GM19324 (cell line): ENCODE data around the gene PEDS1.
"Not testable (repeated sequence)": the region's sequence is repeated elsewhere in the genome, so short reads cannot be mapped to it uniquely, and the experiment has no call there.

Experiments
- ATAC-seq: cut with Tn5 transposase; IDR thresholded peaks from one replicate; pipeline ENCODE4 v1.9.1; 2021; ENCODE audit warnings: mild to moderate bottlenecking, moderate library complexity; ENCODE audit not compliant: unreplicated experiment, low FRiP score

The PEDS1 gene

GRCh38 chr20:50138120-50138478 is 15.4 kb downstream of the PEDS1 start:
- no peak for ATAC-seq

- ATAC-seq: not testable (repeated sequence)
Observed at GRCh38 chr20:50137702-50138101, 15.8 kb downstream of the PEDS1 start.

- no peak for ATAC-seq
Observed at GRCh38 chr20:50136822-50137599, 16.5 kb downstream of the PEDS1 start.

GRCh38 chr20:50135157-50135556 is 18.4 kb downstream of the PEDS1 start:
- not testable (repeated sequence) for ATAC-seq

- no peak for ATAC-seq
Observed at GRCh38 chr20:50133474-50134217, 19.9 kb downstream of the PEDS1 start.

- ATAC-seq: no peak
Observed at GRCh38 chr20:50133041-50133440, 20.5 kb downstream of the PEDS1 start.

GRCh38 chr20:50130995-50131394 is 22.5 kb downstream of the PEDS1 start:
- ATAC-seq: no peak

- ATAC-seq: no peak
Observed at GRCh38 chr20:50130356-50130723, 23.2 kb downstream of the PEDS1 start.

GRCh38 chr20:50129662-50130355 is 23.7 kb downstream of the PEDS1 start:
- no peak for ATAC-seq

- no peak for ATAC-seq
Observed at GRCh38 chr20:50128520-50128905, 25.0 kb downstream of the PEDS1 start.

GRCh38 chr20:50127587-50128519 is 25.7 kb downstream of the PEDS1 start:
- no peak for ATAC-seq

GRCh38 chr20:50126662-50127061 is 26.9 kb downstream of the PEDS1 start:
- no peak for ATAC-seq

- ATAC-seq: no peak
Observed at GRCh38 chr20:50125279-50125678, 28.2 kb downstream of the PEDS1 start.

GRCh38 chr20:50124496-50124895 is 29.0 kb downstream of the PEDS1 start:
- no peak for ATAC-seq

GRCh38 chr20:50123418-50123817 is 30.1 kb downstream of the PEDS1 start:
- no peak for ATAC-seq

- ATAC-seq: no peak
Observed at GRCh38 chr20:50122763-50123162, 30.8 kb downstream of the PEDS1 start.

- ATAC-seq: no peak
Observed at GRCh38 chr20:50121858-50122271, 31.7 kb downstream of the PEDS1 start.

GRCh38 chr20:50120935-50121693 is 32.4 kb downstream of the PEDS1 start:
- ATAC-seq: no peak

GRCh38 chr20:50118203-50118602 is 35.3 kb downstream of the PEDS1 start:
- ATAC-seq: no peak
